Neuron (in vitro differentiated cells): ENCODE measurements around the gene CYP17A1.

Experiments used
- H2AFZ ChIP-seq: one replicate; pipeline ENCODE4 v1.6.1; 2013; ENCODE audit warnings: low read depth, mild to moderate bottlenecking, inconsistent platforms, low read length, moderate library complexity
- H3K27me3 ChIP-seq: one replicate; pipeline ENCODE4 v1.6.1; 2013; ENCODE audit warnings: low read length; ENCODE audit not compliant: insufficient read depth
- H3K36me3 ChIP-seq: one replicate; pipeline ENCODE4 v1.6.1; 2013; ENCODE audit warnings: low read length; ENCODE audit not compliant: insufficient read depth
- H3K4me1 ChIP-seq: one replicate; pipeline ENCODE4 v1.6.1; 2013; ENCODE audit warnings: low read length; ENCODE audit not compliant: insufficient read depth
- H3K4me3 ChIP-seq: 2 replicates; pipeline ENCODE4 v1.5.1; 2013; ENCODE audit warnings: mild to moderate bottlenecking, low read length, moderate library complexity
- H3K9me3 ChIP-seq: one replicate; pipeline ENCODE4 v1.6.1; 2013; ENCODE audit warnings: low read length

The CYP17A1 gene, protein sequence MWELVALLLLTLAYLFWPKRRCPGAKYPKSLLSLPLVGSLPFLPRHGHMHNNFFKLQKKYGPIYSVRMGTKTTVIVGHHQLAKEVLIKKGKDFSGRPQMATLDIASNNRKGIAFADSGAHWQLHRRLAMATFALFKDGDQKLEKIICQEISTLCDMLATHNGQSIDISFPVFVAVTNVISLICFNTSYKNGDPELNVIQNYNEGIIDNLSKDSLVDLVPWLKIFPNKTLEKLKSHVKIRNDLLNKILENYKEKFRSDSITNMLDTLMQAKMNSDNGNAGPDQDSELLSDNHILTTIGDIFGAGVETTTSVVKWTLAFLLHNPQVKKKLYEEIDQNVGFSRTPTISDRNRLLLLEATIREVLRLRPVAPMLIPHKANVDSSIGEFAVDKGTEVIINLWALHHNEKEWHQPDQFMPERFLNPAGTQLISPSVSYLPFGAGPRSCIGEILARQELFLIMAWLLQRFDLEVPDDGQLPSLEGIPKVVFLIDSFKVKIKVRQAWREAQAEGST

GRCh38 chr10:102837230-102837721, at the start of gene CYP17A1:
Gene CYP17A1 (minus strand): TSS chr10:102837413. CDS start chr10:102837361, 52 bp downstream.
- no peaks in the 10 kb centered on the region for H3K4me1 ChIP-seq
- H3K36me3 ChIP-seq: no peaks in the 10 kb centered on the region
- H2AFZ ChIP-seq: no peak within 1 kb of the TSS
- H3K4me3 ChIP-seq: no peak within 1 kb of the TSS
- H3K27me3 ChIP-seq: no peaks in the 10 kb centered on the region
- H3K9me3 ChIP-seq: peaks cover 4% of the 10 kb centered on the region

- Histone ChIP-seq H3K4me1 (no peaks in the 10 kb centered on the region), H3K27me3 (no peaks in the 10 kb centered on the region), H2AFZ (no peak overlapping the region), H3K4me3 (no peak overlapping the region), H3K36me3 (peaks cover 18% of the 10 kb centered on the region), H3K9me3 (no peaks in the 10 kb centered on the region)
These were observed 43.0 kb upstream of the CYP17A1 start for GRCh38 chr10:102880256-102880655.

- Histone ChIP-seq H3K36me3 (peaks cover 18% of the 10 kb centered on the region), H3K27me3 (no peaks in the 10 kb centered on the region), H2AFZ (no peak overlapping the region), H3K9me3 (no peaks in the 10 kb centered on the region), H3K4me3 (no peak overlapping the region), H3K4me1 (no peaks in the 10 kb centered on the region)
These were observed 41.4 kb upstream of the CYP17A1 start for GRCh38 chr10:102878629-102879028.

GRCh38 chr10:102876747-102877153, 39.5 kb upstream of the CYP17A1 start:
- Histone ChIP-seq H3K9me3 (no peaks in the 10 kb centered on the region), H3K36me3 (peaks cover 18% of the 10 kb centered on the region), H3K4me3 (no peak overlapping the region), H2AFZ (no peak overlapping the region), H3K27me3 (no peaks in the 10 kb centered on the region), H3K4me1 (no peaks in the 10 kb centered on the region)

DNA sequence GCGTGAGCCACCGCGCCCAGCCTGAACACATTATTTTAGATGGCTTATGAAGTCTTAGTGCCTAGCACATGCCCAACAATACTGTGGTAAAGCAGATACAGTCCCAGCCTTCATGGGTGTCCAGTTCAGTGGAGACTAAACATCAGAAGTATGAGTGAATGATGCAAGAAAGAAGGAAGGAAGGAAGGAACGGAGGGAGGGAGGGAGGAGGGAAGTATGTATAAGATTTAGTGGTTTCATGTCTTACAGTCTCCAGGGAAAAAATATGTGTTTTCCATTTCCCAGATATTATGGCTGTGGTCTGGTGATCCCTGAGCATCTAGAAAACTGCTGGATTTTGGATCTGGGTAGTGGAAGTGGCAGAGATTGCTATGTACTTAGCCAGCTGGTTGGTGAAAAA, 35.0 kb upstream of the CYP17A1 start:
- Histone ChIP-seq H3K36me3 (peaks cover 4% of the 10 kb centered on the region), H3K9me3 (no peaks in the 10 kb centered on the region), H3K27me3 (no peaks in the 10 kb centered on the region), H3K4me1 (peaks cover 14% of the 10 kb centered on the region), H2AFZ (no peak overlapping the region), H3K4me3 (no peak overlapping the region)

- no peaks in the 10 kb centered on the region for H3K27me3 ChIP-seq
- peaks cover 14% of the 10 kb centered on the region for H3K4me1 ChIP-seq
- H2AFZ ChIP-seq: no peak overlapping the region
- H3K36me3 ChIP-seq: no peaks in the 10 kb centered on the region
- H3K4me3 ChIP-seq: peak overlapping the region; percentile 58
- H3K9me3 ChIP-seq: no peaks in the 10 kb centered on the region
These were observed 33.0 kb upstream of the CYP17A1 start for GRCh38 chr10:102870221-102870620.

- Histone ChIP-seq H3K27me3 (no peaks in the 10 kb centered on the region), H3K4me3 (peak within 1 kb of the TSS; percentile 58), H3K36me3 (no peaks in the 10 kb centered on the region), H3K9me3 (no peaks in the 10 kb centered on the region), H2AFZ (peak within 1 kb of the TSS; percentile 91), H3K4me1 (peaks cover 14% of the 10 kb centered on the region)
These were observed 32.3 kb upstream of the CYP17A1 start, which contains the start of gene AS3MT for GRCh38 chr10:102869258-102870198. Gene AS3MT (plus strand): TSS chr10:102869470. CDS start chr10:102869593, 123 bp downstream.

DNA sequence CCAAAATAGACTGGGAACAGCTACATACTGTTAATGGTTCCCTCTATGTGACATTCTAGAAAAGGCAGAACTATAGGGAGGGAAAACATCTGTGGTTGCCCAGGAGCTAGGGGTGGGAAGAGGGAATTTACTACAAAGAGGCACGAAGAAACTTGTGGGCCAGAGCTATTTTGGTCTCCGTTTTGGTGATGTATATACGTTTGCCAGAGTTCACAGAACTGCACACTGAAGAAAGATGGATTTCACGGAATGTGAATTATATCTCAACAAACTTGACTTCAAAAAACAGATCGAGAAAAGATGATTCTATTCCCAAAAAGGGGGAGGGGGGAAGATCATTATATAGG, 31.7 kb upstream of the CYP17A1 start:
- Histone ChIP-seq H3K4me3 (peak overlapping the region; percentile 58), H3K36me3 (peaks cover 2% of the 10 kb centered on the region), H3K9me3 (no peaks in the 10 kb centered on the region), H3K4me1 (peaks cover 14% of the 10 kb centered on the region), H3K27me3 (no peaks in the 10 kb centered on the region), H2AFZ (peak overlapping the region; percentile 91)

DNA sequence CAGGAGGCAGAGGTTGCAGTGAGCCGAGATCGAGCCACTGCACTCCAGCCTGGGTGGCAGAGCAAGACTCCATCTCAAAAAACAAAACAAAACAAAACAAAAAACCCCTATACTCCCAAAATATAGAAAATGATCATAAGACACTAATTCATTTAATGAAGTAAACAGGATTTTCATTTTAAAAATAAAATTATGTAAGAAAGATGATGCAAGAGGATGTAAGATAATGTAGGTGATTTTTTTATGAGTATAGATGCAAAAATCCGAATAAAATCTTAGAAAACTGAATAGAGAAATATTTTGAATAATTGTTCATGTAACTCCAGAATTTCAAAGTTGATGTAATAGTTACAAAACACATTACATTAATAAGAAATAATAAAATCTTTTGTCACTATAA, 28.4 kb upstream of the CYP17A1 start:
- Histone ChIP-seq H3K4me3 (no peak overlapping the region), H3K36me3 (peaks cover 10% of the 10 kb centered on the region), H3K27me3 (no peaks in the 10 kb centered on the region), H2AFZ (no peak overlapping the region), H3K4me1 (peaks cover 14% of the 10 kb centered on the region), H3K9me3 (no peaks in the 10 kb centered on the region)

GRCh38 chr10:102863660-102864059, 26.4 kb upstream of the CYP17A1 start:
- no peak overlapping the region for H3K4me3 ChIP-seq
- no peaks in the 10 kb centered on the region for H3K27me3 ChIP-seq
- no peak overlapping the region for H2AFZ ChIP-seq
- H3K36me3 ChIP-seq: peaks cover 13% of the 10 kb centered on the region
- H3K4me1 ChIP-seq: peaks cover 3% of the 10 kb centered on the region
- H3K9me3 ChIP-seq: no peaks in the 10 kb centered on the region

DNA sequence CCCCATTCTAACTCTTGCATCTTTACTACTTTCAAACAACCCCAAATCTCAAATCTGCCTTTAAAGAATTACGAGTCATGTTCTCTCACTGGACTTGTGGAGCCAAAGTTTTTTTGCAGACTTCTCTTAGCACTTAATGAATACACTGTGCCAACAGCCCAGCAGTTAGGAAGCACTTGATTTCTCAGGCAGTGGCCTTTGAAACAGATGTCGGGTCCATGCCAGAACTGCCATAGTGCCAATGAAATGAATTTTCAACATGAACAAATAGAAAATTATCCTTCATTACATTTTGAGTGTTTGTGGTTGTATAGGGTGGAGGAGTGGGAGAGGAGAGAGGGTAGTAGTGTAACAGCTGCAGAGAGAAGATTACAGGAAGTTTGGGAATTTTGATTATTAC, 22.7 kb upstream of the CYP17A1 start:
- Histone ChIP-seq H3K4me1 (peaks cover 9% of the 10 kb centered on the region), H3K4me3 (no peak overlapping the region), H3K36me3 (peaks cover 13% of the 10 kb centered on the region), H3K27me3 (no peaks in the 10 kb centered on the region), H3K9me3 (no peaks in the 10 kb centered on the region), H2AFZ (no peak overlapping the region)

DNA sequence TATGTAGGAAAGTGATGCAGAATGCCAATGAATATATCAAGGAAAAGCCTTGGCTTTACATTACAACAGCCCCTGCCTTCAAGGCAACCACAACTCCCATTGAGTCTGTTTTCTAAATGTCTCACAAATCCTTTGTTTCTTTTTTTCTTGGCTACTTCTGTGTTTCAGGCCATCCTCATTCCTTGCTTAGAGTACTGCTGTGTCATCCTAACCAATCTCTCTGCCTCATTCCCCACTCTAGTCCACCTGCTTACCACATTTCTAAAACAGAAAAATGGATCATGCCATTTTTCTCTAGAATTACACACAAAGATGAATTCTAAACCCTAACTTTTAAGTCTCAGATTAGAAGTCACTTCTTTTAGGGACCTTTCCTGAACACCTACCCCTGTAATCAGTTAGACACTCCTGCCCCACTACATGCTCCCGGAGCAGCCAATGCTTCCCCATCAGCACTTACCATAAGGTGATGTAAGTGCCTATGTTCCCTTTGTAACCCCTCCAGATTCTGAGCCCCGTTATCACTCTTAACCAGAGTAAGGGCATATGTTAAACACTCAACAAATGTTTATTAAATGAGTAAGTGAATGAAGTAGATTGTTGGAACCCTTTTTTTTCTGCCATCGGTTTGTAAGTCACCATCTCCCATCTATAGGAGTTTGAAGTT, 19.7 kb upstream of the CYP17A1 start:
- peaks cover 3% of the 10 kb centered on the region for H3K36me3 ChIP-seq
- H3K9me3 ChIP-seq: no peaks in the 10 kb centered on the region
- no peaks in the 10 kb centered on the region for H3K27me3 ChIP-seq
- no peak overlapping the region for H3K4me3 ChIP-seq
- H2AFZ ChIP-seq: no peak overlapping the region
- peaks cover 9% of the 10 kb centered on the region for H3K4me1 ChIP-seq
